Measurements from ENCODE around the gene ING2. TPM values are rescaled to one million over a fixed set of nuclear protein-coding genes. Genes with fewer than 3 reads are reported as not detected.

ING2 gene
- total and polyA plus RNA-seq, 10 of the 15 experiments (the other 5 are each of a cell fraction or from before 2014, with no cell fraction given) = 3.3 to 16.1 (median 10.9) TPM

DNA sequence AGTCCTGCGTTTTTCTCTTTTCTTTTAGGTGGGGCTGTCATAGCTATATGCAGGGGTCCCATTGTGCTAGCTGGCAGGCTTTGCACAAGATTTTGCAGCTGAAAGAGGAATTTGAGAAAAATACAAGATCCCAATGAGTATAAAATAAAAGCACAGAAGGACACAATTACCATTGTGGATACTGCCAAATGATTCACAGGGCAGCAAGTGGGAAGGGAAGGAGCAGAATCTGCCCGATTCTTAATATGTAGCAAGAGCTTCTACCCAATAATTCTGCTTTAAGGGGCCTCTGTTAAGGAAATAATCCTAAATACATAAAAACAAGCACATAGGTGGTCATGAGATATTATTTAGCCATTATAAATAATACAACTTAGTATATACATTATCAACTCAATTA lies 25.9 kb upstream of the ING2 start:
- TF ChIP-seq MYC (IDR thresholded peaks at IDR 0.05; ENCODE audit: insufficient read depth, insufficient read length, insufficient replicate concordance, low read length, severe bottlenecking) = no peak
- TF ChIP-seq GABPA (IDR thresholded peaks at IDR 0.05; ENCODE audit: low read depth) = no peak
- TF ChIP-seq SMARCA5 (IDR thresholded peaks at IDR 0.05) = no peak
- TF ChIP-seq, protein P1, sequence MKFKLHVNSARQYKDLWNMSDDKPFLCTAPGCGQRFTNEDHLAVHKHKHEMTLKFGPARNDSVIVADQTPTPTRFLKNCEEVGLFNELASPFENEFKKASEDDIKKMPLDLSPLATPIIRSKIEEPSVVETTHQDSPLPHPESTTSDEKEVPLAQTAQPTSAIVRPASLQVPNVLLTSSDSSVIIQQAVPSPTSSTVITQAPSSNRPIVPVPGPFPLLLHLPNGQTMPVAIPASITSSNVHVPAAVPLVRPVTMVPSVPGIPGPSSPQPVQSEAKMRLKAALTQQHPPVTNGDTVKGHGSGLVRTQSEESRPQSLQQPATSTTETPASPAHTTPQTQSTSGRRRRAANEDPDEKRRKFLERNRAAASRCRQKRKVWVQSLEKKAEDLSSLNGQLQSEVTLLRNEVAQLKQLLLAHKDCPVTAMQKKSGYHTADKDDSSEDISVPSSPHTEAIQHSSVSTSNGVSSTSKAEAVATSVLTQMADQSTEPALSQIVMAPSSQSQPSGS (IDR thresholded peaks at IDR 0.05; ENCODE audit: low read length) = no peak
- TF ChIP-seq USF1 (IDR thresholded peaks at IDR 0.05; ENCODE audit: borderline replicate concordance, extremely low read length, insufficient read depth, low read depth, low read length) = no peak
- TF ChIP-seq SP1 (IDR thresholded peaks at IDR 0.05; ENCODE audit: low read depth, low read length) = no peak
- TF ChIP-seq KLF5 (IDR thresholded peaks at IDR 0.05; ENCODE audit: partially characterized antibody) = no peak
- no peak for TF ChIP-seq DPF2 (IDR thresholded peaks at IDR 0.05)
- TF ChIP-seq USF2 (IDR thresholded peaks at IDR 0.05; ENCODE audit: borderline replicate concordance, low read depth, low read length) = no peak
- TF ChIP-seq MEF2A (IDR thresholded peaks at IDR 0.05; ENCODE audit: insufficient read depth, low read depth, low read length) = no peak
- no peak for TF ChIP-seq ZSCAN29 (IDR thresholded peaks at IDR 0.05)
- no peak for TF ChIP-seq MEF2B (IDR thresholded peaks at IDR 0.05; ENCODE audit: partially characterized antibody, poor library complexity, severe bottlenecking)
- no peak for TF ChIP-seq HDAC6 (IDR thresholded peaks at IDR 0.05; ENCODE audit: unreplicated experiment)
- no peak for TF ChIP-seq MAX (IDR thresholded peaks at IDR 0.05; ENCODE audit: low read depth, low read length)
- TF ChIP-seq SMAD1 (IDR thresholded peaks at IDR 0.05; ENCODE audit: low read depth, partially characterized antibody) = no peak
- TF ChIP-seq NR2C1 (IDR thresholded peaks at IDR 0.05) = no peak
- no peak for TF ChIP-seq BRCA1 (IDR thresholded peaks at IDR 0.05; ENCODE audit: low read depth, low read length)
- Histone ChIP-seq H3K9me3 (replicated peaks; ENCODE audit: control insufficient read depth, insufficient read depth, low read length) (no peaks in the 10 kb centered on the region), H3K4me1 (ENCODE audit: control insufficient read depth, insufficient read depth, low read length) (no peaks in the 10 kb centered on the region), H3K9ac (ENCODE audit: control insufficient read depth, insufficient read depth, low read length) (no peak overlapping the region), H3K4me3 (no peak overlapping the region), H3K27me3 (replicated peaks in 1 of 2; ENCODE audit: control insufficient read depth in 2 of 2, insufficient read depth in 2 of 2, low read length in 1 of 2) (no peaks in the 10 kb centered on the region), H3K79me2 (ENCODE audit: control insufficient read depth, insufficient read depth, low read length) (no peaks in the 10 kb centered on the region), H3K4me2 (ENCODE audit: control insufficient read depth, insufficient read depth) (no peak overlapping the region), H2AFZ (ENCODE audit: control insufficient read depth, low read depth, low read length) (no peak overlapping the region), H3K27ac (ENCODE audit: control insufficient read depth, insufficient read depth) (no peak overlapping the region), H3K36me3 (ENCODE audit: control insufficient read depth in 2 of 2, insufficient read depth in 2 of 2, low read length in 1 of 2) (no peaks in the 10 kb centered on the region), H4K20me1 (ENCODE audit: control insufficient read depth, insufficient read depth) (no peaks in the 10 kb centered on the region)
- RAD21 ChIA-PET (ENCODE audit: unreplicated experiment) = no interaction called here
- DNase-seq (ENCODE audit: low read depth, low spot score) = no peak
- WGBS (ENCODE audit: insufficient coverage, insufficient replicate concordance, low lambda C conversion rate, missing lambda C conversion rate) = 61% methylated on average over 2 of the region's 2 CpGs
- SMC1A ChIA-PET (ENCODE audit: uncharacterized antibody, unreplicated experiment) = interaction anchor here (1.2 kb wide), 1 partner anchor 51 kb away, joined by 3 read pairs; no protein-coding TSS in a partner anchor
- no peak for FAIRE-seq
- in situ Hi-C loops (cut with MboI) = loop anchor here (10.0 kb wide), 1 partner anchor 616 kb away; no protein-coding TSS in a partner anchor
- CTCF ChIA-PET = no interaction called here
- no peak for ATAC-seq
- BruUV-seq (replicated peaks) = no TSS peak
- POLR2A ChIA-PET = no interaction called here
- intact Hi-C loops (cut with micrococcal nuclease; ENCODE audit: unreplicated experiment) = no loop called here
